Peyer's patch (tissue), 4 donors: Measurements from ENCODE around the gene ZNF217. TPM values are rescaled to one million over a fixed set of nuclear protein-coding genes. Genes with fewer than 3 reads are reported as not detected.
"Not testable (repeated sequence)": the region's sequence is repeated elsewhere in the genome, so short reads cannot be mapped to it uniquely, and the experiment has no call there.

Experiments used
- DNase-seq, 3 donors: peaks; one replicate each; pipeline ENCODE4 v3.0.0-alpha.2; 2017 to 2019
- H3K27ac ChIP-seq, 4 donors: fragments of 200-600 bp; sonication (generic); one replicate each; pipeline ENCODE4 v1.5.1; 2016 to 2019
- H3K27me3 ChIP-seq, 2 donors: fragments of 200-600 bp; sonication (generic); one replicate each; pipeline ENCODE4 v1.5.1; 2019
- H3K36me3 ChIP-seq, 3 donors: fragments of 200-600 bp; sonication (generic); one replicate each; pipeline ENCODE4 v1.5.1; 2016 to 2019
- H3K4me1 ChIP-seq, 4 donors: fragments of 200-600 bp; sonication (generic); one replicate each; pipeline ENCODE4 v1.5.1; 2016 to 2019
- H3K4me3 ChIP-seq, 4 donors: fragments of 200-600 bp; sonication (generic); 1 replicate in 3 of 4; 2 replicates in 1 of 4; pipeline ENCODE4 v1.5.1; 2016 to 2019; ENCODE audit warnings: mild to moderate bottlenecking in 1 of 4
- H3K9me3 ChIP-seq, 4 donors: fragments of 200-600 bp; sonication (generic); one replicate each; pipeline ENCODE4 v1.5.1; 2016 to 2019; ENCODE audit warnings: mild to moderate bottlenecking in 1 of 4
- POLR2A ChIP-seq, 2 donors: fragments of 450-650 bp; IDR thresholded peaks; one replicate each; pipeline ENCODE4 v1.5.1; 2017; ENCODE audit warnings: antibody characterized with exemption in 2 of 2, mild to moderate bottlenecking in 2 of 2, moderate library complexity in 2 of 2
- total RNA-seq, 4 donors: library from RNA; depleted of rRNA; stranded (reverse); fragments of >200 nt; gene quantifications; one replicate each; pipeline ENCODE4 v1.1.0, GENCODE V29; 2016
- TF ChIP-seq, protein P1 (sequence below), 6 experiments: fragments of 450-650 bp in 4 of 6; fragments of 200-600 bp in 2 of 6; sonication (generic) in 1 of 6; IDR thresholded peaks; one replicate each; pipeline ENCODE4 v1.5.1; 2017 to 2019; ENCODE audit warnings: antibody characterized with exemption in 6 of 6, mild to moderate bottlenecking in 3 of 6, moderate library complexity in 1 of 6

ZNF217 gene
- 10 to 100 TPM; 23.3 to 59.4 (median 43.4) TPM for total RNA-seq

DNA sequence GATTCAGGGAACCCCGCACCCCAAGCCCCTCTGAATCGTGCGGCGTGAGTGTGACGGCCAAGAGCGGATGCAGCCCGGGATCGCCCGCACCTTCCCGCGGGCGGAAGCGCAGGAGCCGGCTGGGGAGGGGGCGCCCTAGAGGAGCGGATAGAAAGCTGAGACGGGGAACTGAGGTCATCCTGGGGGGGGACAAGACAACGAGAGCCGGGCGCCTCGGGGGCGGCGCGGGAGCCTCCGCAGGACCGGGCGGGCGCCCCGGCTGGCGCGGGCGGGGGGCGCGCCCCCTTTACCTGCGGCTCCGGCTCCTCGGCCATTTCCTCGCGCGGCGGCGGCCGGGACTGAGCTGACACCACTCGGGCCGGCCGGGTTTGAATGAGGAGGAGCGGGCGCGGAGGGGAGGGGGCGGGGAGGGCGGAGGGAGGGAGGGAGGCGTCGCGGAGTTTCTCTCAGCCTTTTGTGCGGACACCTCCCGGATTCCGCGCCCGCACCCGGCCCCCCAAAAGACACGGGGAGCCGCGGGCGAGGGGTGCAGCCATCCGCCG is at the start of gene ZNF217:
Gene ZNF217, minus strand, starts transcription at position 374 of the 542 bp plus-strand sequence. CDS start 11,013 bp downstream, outside the sequence.
- H3K27me3 ChIP-seq, H3K36me3 ChIP-seq, H3K9me3 ChIP-seq: not testable (repeated sequence)
- Histone ChIP-seq H3K4me1 (peaks cover 0 to 19% (median 2%) of the 10 kb centered on the region in 4 donors), H3K4me3 (peak within 1 kb of the TSS; percentile 78 to 96 (median 84)), H3K27ac (peak within 1 kb of the TSS; percentile 96 to 100 (median 98))
- peak in 1 of 2 donors; percentile 53 for TF ChIP-seq POLR2A (IDR thresholded peaks at IDR 0.05)
- peak; percentile 70 to 90 (median 86) for DNase-seq

DNA sequence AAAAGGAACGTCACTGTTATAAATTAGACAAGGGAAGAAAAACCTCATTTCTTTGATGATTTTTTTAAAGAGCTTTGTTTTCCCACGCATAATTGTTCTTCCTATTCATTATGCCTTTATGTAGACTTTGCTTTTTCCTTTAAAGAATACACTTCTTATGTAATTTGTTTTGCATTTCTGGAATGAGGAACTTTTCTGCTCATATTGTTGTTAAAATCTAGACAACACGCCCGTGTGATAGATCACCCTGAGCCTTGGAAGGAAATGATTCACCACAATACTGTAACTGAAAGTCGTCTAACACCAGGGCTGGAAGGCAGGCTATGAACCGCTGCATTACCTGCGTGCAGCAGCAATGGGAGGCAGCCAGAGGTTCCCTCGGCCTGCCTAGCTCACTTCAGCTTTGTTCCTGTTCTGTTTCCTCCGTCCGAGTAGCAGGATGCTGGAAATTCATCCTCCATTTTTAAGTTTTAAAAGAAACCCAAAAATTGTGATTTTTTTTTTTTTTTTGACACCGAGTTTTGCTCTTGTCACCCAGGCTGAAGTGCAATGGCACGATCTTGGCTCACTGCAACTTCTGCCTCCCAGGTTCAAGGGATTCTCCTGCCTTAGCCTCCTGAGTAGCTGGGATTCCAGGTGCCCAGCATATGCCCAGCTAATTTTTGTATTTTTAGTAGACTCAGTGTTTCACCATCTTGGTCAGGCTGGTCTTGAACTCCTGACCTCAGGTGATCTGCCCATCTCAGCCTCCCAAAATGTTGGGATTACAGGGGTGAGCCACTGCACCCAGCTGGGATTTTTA is 49.6 kb upstream of the ZNF217 start:
- peak; percentile 57 to 86 (median 75) for DNase-seq
- peak overlapping the region; percentile 73 to 86 (median 82) for H3K27ac ChIP-seq
- TF ChIP-seq, protein P1, sequence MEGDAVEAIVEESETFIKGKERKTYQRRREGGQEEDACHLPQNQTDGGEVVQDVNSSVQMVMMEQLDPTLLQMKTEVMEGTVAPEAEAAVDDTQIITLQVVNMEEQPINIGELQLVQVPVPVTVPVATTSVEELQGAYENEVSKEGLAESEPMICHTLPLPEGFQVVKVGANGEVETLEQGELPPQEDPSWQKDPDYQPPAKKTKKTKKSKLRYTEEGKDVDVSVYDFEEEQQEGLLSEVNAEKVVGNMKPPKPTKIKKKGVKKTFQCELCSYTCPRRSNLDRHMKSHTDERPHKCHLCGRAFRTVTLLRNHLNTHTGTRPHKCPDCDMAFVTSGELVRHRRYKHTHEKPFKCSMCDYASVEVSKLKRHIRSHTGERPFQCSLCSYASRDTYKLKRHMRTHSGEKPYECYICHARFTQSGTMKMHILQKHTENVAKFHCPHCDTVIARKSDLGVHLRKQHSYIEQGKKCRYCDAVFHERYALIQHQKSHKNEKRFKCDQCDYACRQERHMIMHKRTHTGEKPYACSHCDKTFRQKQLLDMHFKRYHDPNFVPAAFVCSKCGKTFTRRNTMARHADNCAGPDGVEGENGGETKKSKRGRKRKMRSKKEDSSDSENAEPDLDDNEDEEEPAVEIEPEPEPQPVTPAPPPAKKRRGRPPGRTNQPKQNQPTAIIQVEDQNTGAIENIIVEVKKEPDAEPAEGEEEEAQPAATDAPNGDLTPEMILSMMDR (IDR thresholded peaks at IDR 0.05), result no peak
- TF ChIP-seq POLR2A (IDR thresholded peaks at IDR 0.05), result peak in 1 of 2 donors; percentile 15
- no peaks in the 10 kb centered on the region for H3K27me3 ChIP-seq
- no peaks in the 10 kb centered on the region for H3K9me3 ChIP-seq
- H3K36me3 ChIP-seq, result no peaks in the 10 kb centered on the region
- peak overlapping the region in 1 of 4 donors; percentile 28 for H3K4me3 ChIP-seq
- peaks cover 0 to 21% (median 9%) of the 10 kb centered on the region in 4 donors for H3K4me1 ChIP-seq

DNA sequence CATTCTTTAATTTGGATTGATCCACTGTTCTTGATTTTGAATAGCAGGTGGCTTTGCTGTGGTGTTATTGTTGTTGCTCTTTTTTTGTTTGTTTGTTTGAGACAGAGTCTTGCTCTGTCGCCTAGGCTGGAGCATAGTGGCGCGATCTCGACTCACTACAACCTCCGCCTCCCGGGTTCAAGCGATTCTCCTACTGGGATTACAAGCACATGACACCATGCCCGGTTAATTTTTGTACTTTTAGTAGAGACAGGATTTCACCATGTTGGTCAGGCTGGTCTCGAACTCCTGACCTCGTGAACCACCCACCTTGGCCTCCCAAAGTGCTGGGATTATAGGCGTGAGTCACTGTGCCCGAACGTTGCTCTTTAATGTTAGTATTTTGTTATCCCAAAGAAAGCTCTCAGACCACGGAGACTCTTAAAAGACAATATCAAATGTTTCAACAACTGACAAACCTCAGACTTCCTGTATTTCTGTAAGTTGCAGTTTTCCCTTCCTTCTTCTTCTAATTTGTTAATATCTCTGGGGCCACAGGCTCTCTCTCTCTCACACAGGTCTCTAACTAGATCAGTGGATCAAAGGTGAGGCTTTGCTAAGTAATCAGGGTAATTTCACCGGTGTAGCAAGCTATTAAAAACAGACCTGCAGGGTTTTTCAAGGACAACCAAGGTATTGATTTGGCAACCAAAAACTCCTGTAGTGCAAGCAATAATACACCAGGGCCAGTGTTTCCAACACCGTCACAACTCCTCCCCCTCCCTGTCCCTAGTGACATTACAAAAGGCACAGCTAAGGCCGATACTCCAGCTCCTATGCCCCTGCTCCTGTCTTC is 48.8 kb upstream of the ZNF217 start:
- DNase-seq, result peak in 2 of 3 donors; percentile 56 to 74
- Histone ChIP-seq H3K27ac (peak overlapping the region; percentile 73 to 86 (median 82)), H3K9me3 (no peaks in the 10 kb centered on the region), H3K27me3 (no peaks in the 10 kb centered on the region), H3K36me3 (no peaks in the 10 kb centered on the region), H3K4me1 (peaks cover 0 to 21% (median 9%) of the 10 kb centered on the region in 4 donors), H3K4me3 (peak overlapping the region in 1 of 4 donors; percentile 28)
- TF ChIP-seq, protein P1 (IDR thresholded peaks at IDR 0.05), result peak in 3 of 6 experiments; percentile 20 to 28 (median 27)
- no peak for TF ChIP-seq POLR2A (IDR thresholded peaks at IDR 0.05)

DNA sequence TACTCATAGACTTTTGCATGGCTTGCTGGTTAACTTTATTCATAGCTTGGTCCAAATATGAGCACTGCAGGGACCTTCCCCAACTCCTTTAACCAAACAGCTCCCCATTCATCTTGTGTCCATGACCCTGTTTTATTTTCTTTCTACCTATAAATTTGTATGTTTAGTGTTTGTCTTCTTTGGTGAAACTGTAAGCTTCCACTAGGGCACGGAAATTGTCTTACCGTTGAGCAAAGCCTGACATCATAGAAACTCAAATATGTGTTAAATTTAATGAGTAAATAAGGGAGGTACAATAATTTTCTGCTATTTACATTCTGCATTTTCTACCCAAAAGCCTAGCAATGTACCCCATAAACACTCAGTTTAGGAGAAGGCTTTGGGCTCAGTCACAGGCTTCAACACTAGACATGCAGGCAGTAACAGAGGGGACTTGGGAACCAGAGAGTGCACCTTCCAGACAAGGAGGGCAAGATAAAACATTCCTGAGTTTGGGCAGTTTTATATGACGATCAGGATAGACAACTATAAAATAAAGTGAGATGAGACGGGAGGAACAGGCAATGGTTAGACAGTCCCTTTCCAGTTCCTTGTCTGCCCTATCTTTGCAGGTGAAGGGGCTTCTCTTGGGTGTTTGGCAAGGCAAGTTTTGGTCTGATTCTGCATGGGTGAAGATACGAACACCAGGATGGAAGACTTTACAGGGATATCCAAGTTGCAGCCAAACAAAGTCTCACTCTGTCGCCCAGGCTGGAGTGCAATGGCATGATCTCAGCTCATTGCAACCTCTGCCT is 46.2 kb upstream of the ZNF217 start:
- Histone ChIP-seq H3K27me3 (no peaks in the 10 kb centered on the region), H3K27ac (no peak overlapping the region), H3K4me1 (peaks cover 0 to 21% (median 9%) of the 10 kb centered on the region in 4 donors), H3K9me3 (no peaks in the 10 kb centered on the region), H3K36me3 (no peaks in the 10 kb centered on the region), H3K4me3 (no peak overlapping the region)
- no peak for DNase-seq
- no peak for TF ChIP-seq POLR2A (IDR thresholded peaks at IDR 0.05)
- TF ChIP-seq, protein P1 (IDR thresholded peaks at IDR 0.05), result peak in 1 of 6 experiments; percentile 13

DNA sequence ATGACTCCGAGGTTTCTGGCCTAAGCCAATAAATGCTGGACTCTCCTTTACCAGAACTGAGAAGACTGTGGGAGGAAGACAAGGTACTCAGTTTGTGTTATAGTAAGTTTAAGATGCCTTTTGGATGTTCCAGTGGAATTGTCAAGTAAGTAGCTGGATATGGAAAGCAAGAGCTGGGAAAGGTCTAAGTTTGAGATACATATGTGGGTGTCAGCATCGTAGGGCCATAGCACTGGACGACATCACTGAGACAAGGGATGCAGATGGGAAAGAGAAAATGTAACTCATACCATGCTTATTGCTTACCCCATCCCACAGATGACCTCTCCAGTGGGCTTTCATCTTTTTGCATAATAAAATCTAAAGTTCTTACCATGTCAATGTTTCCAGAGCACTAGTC is 45.5 kb upstream of the ZNF217 start:
- TF ChIP-seq POLR2A (IDR thresholded peaks at IDR 0.05), result no peak
- TF ChIP-seq, protein P1 (IDR thresholded peaks at IDR 0.05), result no peak
- Histone ChIP-seq H3K36me3 (no peaks in the 10 kb centered on the region), H3K4me1 (peaks cover 0 to 19% (median 9%) of the 10 kb centered on the region in 4 donors)

DNA sequence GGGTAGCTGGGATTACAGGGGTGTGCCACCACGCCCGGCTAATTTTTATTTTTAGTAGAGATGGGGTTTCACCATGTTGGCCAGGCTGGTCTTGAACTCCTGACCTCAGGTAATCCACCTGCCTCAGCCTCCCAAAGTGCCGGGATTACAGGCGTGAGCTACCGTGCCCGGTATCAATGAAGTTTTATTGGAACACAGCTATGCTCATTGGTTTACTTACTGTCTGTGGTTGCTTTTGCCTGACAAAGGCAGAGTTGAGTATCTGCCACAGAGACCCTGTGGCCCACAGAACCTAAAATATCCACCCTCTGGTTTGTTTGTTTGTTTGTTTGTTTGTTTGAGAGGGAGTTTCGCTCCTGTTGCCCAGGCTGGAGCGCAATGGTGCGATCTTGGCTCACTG is 43.7 kb upstream of the ZNF217 start:
- H3K36me3 ChIP-seq, H3K27me3 ChIP-seq, H3K27ac ChIP-seq, H3K4me1 ChIP-seq, H3K9me3 ChIP-seq, H3K4me3 ChIP-seq: not testable (repeated sequence)
- peak in 1 of 3 donors; percentile 1 for DNase-seq

More for the DNA sequence above, 45.5 kb upstream of the ZNF217 start:
- Histone ChIP-seq H3K9me3 (no peaks in the 10 kb centered on the region), H3K27ac (no peak overlapping the region), H3K4me3 (no peak overlapping the region), H3K27me3 (no peaks in the 10 kb centered on the region)
- DNase-seq, result no peak
